H1 (cell line): ENCODE measurements around the gene SLC26A9. TPM values are rescaled to one million over a fixed set of nuclear protein-coding genes. Genes with fewer than 3 reads are reported as not detected.

Experiments
- KDM5A ChIP-seq: fragments of 200-600 bp; IDR thresholded peaks from 2 replicates; pipeline ENCODE4 v1.7.1; 2012; ENCODE audit warnings: mild to moderate bottlenecking, low read length, inconsistent platforms, mixed read lengths
- NRF1 ChIP-seq: IDR thresholded peaks from 2 replicates; pipeline ENCODE4 v1.6.1; 2011; ENCODE audit warnings: mild to moderate bottlenecking, low read depth, low read length, improper control_type of control experiment
- RXRA ChIP-seq: IDR thresholded peaks from 2 replicates; pipeline ENCODE4 v1.6.1; 2011; ENCODE audit warnings: low read depth, mild to moderate bottlenecking, low read length, moderate library complexity; ENCODE audit not compliant: insufficient read depth
- SIRT6 ChIP-seq: IDR thresholded peaks from one replicate; pipeline ENCODE4 v1.7.1; 2012; ENCODE audit warnings: low read length, inconsistent platforms
- SP1 ChIP-seq: IDR thresholded peaks from 2 replicates; pipeline ENCODE4 v1.6.1; 2011; ENCODE audit warnings: low read depth, low read length
- SRF ChIP-seq: IDR thresholded peaks from 2 replicates; pipeline ENCODE4 v1.6.1; 2011; ENCODE audit warnings: mild to moderate bottlenecking, low read depth, low read length, moderate library complexity
- TAF7 ChIP-seq: optimal IDR thresholded peaks from 2 replicates; pipeline ENCODE3; 2011; ENCODE audit warnings: low read depth, mild to moderate bottlenecking, inconsistent platforms, low read length, moderate library complexity, borderline replicate concordance
- TCF12 ChIP-seq: IDR thresholded peaks from 2 replicates; pipeline ENCODE4 v1.6.1; 2011; ENCODE audit warnings: low read depth, mild to moderate bottlenecking, low read length
- polyA plus RNA-seq, 7 experiments: library from polyadenylated mRNA; depleted of rRNA in 3 of 7; stranded (reverse) in 5 of 7; unstranded in 2 of 7; fragments of >200 nt in 5 of 7; fragments of 200-250 nt in 2 of 7; gene quantifications; 1 replicate in 5 of 7; 2 replicates in 1 of 7; 4 replicates in 1 of 7; pipeline versions ENCODE4 v1.2.1 to v1.2.3, GENCODE V29; 2011 to 2013; ENCODE audit warnings: missing spikeins in 2 of 7, mixed read lengths in 2 of 7
- total RNA-seq: library from RNA; stranded (reverse); fragmentation: NEBNext Ultra II Directional; extraction: Animal tissue kit (Norgen Biotek cat#: 25700); gene quantifications from 2 replicates; pipeline ENCODE4 v1.2.1, GENCODE V29; 2021

The SLC26A9 gene
- total and polyA plus RNA-seq, 2 of the 8 experiments (the other 6 are each of a cell fraction or from before 2014, with no cell fraction given): not detected

GRCh38 chr1:205992218-205992882, 49.1 kb upstream of the SLC26A9 start (continued):
- TF ChIP-seq SP1 (no peak), NRF1 (no peak), TCF12 (no peak), TAF7 (no peak), RXRA (no peak), SIRT6 (no peak), SRF (no peak), KDM5A (no peak)
